ENCODE results near the gene MUL1. TPM values are rescaled to one million over a fixed set of nuclear protein-coding genes. Genes with fewer than 3 reads are reported as not detected.

MUL1 gene
- total and polyA plus RNA-seq, 10 donors: 2.9 to 32.3 (median 21.1) TPM

GRCh38 chr1:20472860-20473711 is 34.9 kb downstream of the MUL1 start:
- intact Hi-C loops (cut with DNase I; ENCODE audit: low total_unique reads): no loop called here
- TF ChIP-seq POLR2AphosphoS5 (IDR thresholded peaks at IDR 0.05): no peak
- TF ChIP-seq POLR2A (IDR thresholded peaks at IDR 0.05): no peak
- no peak for TF ChIP-seq CTCF (IDR thresholded peaks at IDR 0.05 in 8 of 11, conservative IDR thresholded peaks at IDR 0.05 in 3 of 11)
- no peaks in the 10 kb centered on the region for H3K36me3 ChIP-seq
- DNase-seq: no peak
- peaks cover 0 to 83% (median 25%) of the 10 kb centered on the region in 7 donors for H3K27me3 ChIP-seq (replicated peaks in 1 of 7)
- no peaks in the 10 kb centered on the region for H3K9me3 ChIP-seq
- no peak overlapping the region for H3K27ac ChIP-seq
- no peak overlapping the region for H3K4me3 ChIP-seq
- WGBS, 5 donors: 28 to 54% (median 31%) methylated on average over 16 to 28 of the region's 28 CpGs
- H3K4me1 ChIP-seq: peaks cover 0 to 22% (median 9%) of the 10 kb centered on the region in 6 donors

- no peak overlapping the region for H3K27ac ChIP-seq
- DNase-seq: no peak
- 87 to 97% (median 92%) methylated on average over 4 of the region's 4 CpGs for WGBS, 5 donors
- H3K4me1 ChIP-seq: peaks cover 0 to 22% (median 9%) of the 10 kb centered on the region in 6 donors
- no peaks in the 10 kb centered on the region for H3K36me3 ChIP-seq
- H3K4me3 ChIP-seq: no peak overlapping the region
- intact Hi-C loops (cut with DNase I; ENCODE audit: low total_unique reads): no loop called here
- H3K27me3 ChIP-seq (replicated peaks in 1 of 7): peaks cover 0 to 83% (median 19%) of the 10 kb centered on the region in 7 donors
- H3K9me3 ChIP-seq: no peaks in the 10 kb centered on the region
- TF ChIP-seq POLR2AphosphoS5 (IDR thresholded peaks at IDR 0.05) (no peak), POLR2A (IDR thresholded peaks at IDR 0.05) (no peak), CTCF (IDR thresholded peaks at IDR 0.05 in 8 of 11, conservative IDR thresholded peaks at IDR 0.05 in 3 of 11) (no peak)
These were observed 35.8 kb downstream of the MUL1 start for GRCh38 chr1:20472121-20472520.

- Histone ChIP-seq H3K36me3 (no peaks in the 10 kb centered on the region), H3K27ac (no peak overlapping the region), H3K27me3 (replicated peaks in 1 of 7) (peaks cover 0 to 83% (median 3%) of the 10 kb centered on the region in 7 donors), H3K4me1 (peaks cover 0 to 9% (median 0%) of the 10 kb centered on the region in 6 donors), H3K9me3 (no peaks in the 10 kb centered on the region), H3K4me3 (no peak overlapping the region)
- TF ChIP-seq CTCF (IDR thresholded peaks at IDR 0.05 in 8 of 11, conservative IDR thresholded peaks at IDR 0.05 in 3 of 11): no peak
- intact Hi-C loops (cut with DNase I; ENCODE audit: low total_unique reads): no loop called here
- DNase-seq: peak; percentile 18
- 54 to 64% (median 60%) methylated on average over 3 of the region's 3 CpGs for WGBS, 5 donors
These were observed 37.8 kb downstream of the MUL1 start for GRCh38 chr1:20470194-20470593.

- Histone ChIP-seq H3K27ac (no peak overlapping the region), H3K27me3 (replicated peaks in 1 of 7) (peaks cover 0 to 83% (median 0%) of the 10 kb centered on the region in 7 donors), H3K4me3 (no peak overlapping the region), H3K9me3 (no peaks in the 10 kb centered on the region), H3K4me1 (peaks cover 0 to 9% (median 0%) of the 10 kb centered on the region in 6 donors), H3K36me3 (no peaks in the 10 kb centered on the region)
- TF ChIP-seq POLR2A (IDR thresholded peaks at IDR 0.05): no peak
- TF ChIP-seq CTCF (IDR thresholded peaks at IDR 0.05 in 8 of 11, conservative IDR thresholded peaks at IDR 0.05 in 3 of 11): peak in 1 of 11 experiments; percentile 19
- peak; percentile 2 for DNase-seq
- WGBS, 5 donors: 82 to 100% (median 83%) methylated on average over 1 of the region's 1 CpG
- intact Hi-C loops (cut with DNase I; ENCODE audit: low total_unique reads): no loop called here
These were observed 38.4 kb downstream of the MUL1 start for GRCh38 chr1:20469406-20470076.
